ENCODE measurements around the gene SCRT2. TPM values are rescaled to one million over a fixed set of nuclear protein-coding genes. Genes with fewer than 3 reads are reported as not detected.

Gene SCRT2
- total RNA-seq, 1 experiment from 2014 or later, result not detected

- Histone ChIP-seq H3K9me3 (no peaks in the 10 kb centered on the region), H3K4me3 (ENCODE audit: low read depth, low read length) (no peak overlapping the region), H3K4me1 (no peaks in the 10 kb centered on the region), H3K36me3 (ENCODE audit: control insufficient read depth, insufficient read depth, low read length) (peaks cover 5% of the 10 kb centered on the region), H3K27me3 (replicated peaks; ENCODE audit: control insufficient read depth, insufficient read depth, low read length) (no peaks in the 10 kb centered on the region)
- BruUV-seq (replicated peaks), result no TSS peak
- Mint-ChIP-seq H3K36me3 (ENCODE audit: insufficient read depth, unreplicated experiment) (peaks cover 41% of the 10 kb centered on the region), H3K4me3 (ENCODE audit: unreplicated experiment) (no peak overlapping the region), H3K9me3 (ENCODE audit: unreplicated experiment) (no peaks in the 10 kb centered on the region), H3K27me3 (ENCODE audit: insufficient read depth, unreplicated experiment) (no peaks in the 10 kb centered on the region), H3K4me1 (ENCODE audit: low read depth, unreplicated experiment) (peaks cover under 1% of the 10 kb centered on the region), H3K27ac (ENCODE audit: unreplicated experiment) (no peak overlapping the region)
- intact Hi-C loops (cut with micrococcal nuclease; ENCODE audit: unreplicated experiment), result loop anchor here (5.0 kb wide), 1 partner anchor 294 kb away; no protein-coding TSS in a partner anchor
- ChIA-PET CTCF (interaction anchor here (0.6 to 3.2 kb wide), 22 partner anchors 9 to 234 kb away, joined by 3 to 46 read pairs (median 7); partner anchors contain the start of gene CSNK2A1), POLR2A (no interaction called here)
- no peak for TF ChIP-seq CTCF (IDR thresholded peaks at IDR 0.05; ENCODE audit: insufficient read depth in 1 of 2, low read depth in 1 of 2, low read length in 1 of 2, severe bottlenecking in 1 of 2, unreplicated experiment in 1 of 2)
- no peak for DNase-seq
Measured at GRCh38 chr20:646107-646867, 29.3 kb downstream of the SCRT2 start.

DNA sequence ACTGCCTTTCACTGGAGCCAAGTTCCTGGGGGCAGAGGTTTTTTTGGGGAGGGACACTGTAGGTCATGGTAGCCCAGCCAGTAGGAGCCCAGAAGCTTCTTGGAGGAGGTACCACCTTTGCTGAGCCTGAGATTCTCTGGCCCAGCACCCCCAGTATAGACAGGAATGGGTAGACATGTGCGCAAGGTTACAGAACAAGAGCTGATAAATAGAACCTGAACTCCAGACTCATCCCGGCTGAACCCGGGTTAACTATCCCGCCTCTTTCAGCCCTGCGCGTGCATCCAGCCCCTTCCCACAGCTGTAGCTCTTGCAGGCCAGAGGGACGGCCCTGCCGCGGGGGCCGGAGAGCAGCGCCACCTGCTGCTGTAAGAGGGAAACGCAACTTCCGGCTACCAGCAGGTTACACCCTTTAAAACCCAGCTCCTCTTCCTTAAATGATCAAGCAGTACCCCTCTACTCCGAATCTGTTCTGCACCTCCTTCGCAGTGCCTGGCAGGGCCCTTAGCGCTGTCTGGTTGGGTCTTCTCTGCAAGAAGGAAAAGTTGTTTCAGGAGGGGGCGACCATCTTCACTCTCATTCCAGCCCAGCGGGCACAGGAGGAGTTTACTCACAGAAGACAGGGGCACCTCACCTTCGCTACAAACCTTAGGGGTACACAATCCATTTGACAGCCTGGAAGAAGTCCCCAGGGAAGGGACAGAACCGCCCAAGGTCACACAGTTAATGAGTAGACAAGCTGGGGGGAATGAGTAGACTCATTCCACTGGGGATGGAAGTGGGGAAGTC, 30.1 kb downstream of the SCRT2 start:
- Histone ChIP-seq H3K4me1 (no peaks in the 10 kb centered on the region), H3K4me3 (ENCODE audit: low read depth, low read length) (no peak overlapping the region), H3K36me3 (ENCODE audit: control insufficient read depth, insufficient read depth, low read length) (peaks cover 5% of the 10 kb centered on the region), H3K9me3 (no peaks in the 10 kb centered on the region), H3K27me3 (replicated peaks; ENCODE audit: control insufficient read depth, insufficient read depth, low read length) (no peaks in the 10 kb centered on the region)
- POLR2A ChIA-PET, result no interaction called here
- H3K4me1 Mint-ChIP-seq (ENCODE audit: low read depth, unreplicated experiment), result no peaks in the 10 kb centered on the region
- BruUV-seq (replicated peaks), result no TSS peak
- H3K27me3 Mint-ChIP-seq (ENCODE audit: insufficient read depth, unreplicated experiment), result no peaks in the 10 kb centered on the region
- peaks cover 41% of the 10 kb centered on the region for H3K36me3 Mint-ChIP-seq (ENCODE audit: insufficient read depth, unreplicated experiment)
- TF ChIP-seq CTCF (IDR thresholded peaks at IDR 0.05; ENCODE audit: insufficient read depth in 1 of 2, low read depth in 1 of 2, low read length in 1 of 2, severe bottlenecking in 1 of 2, unreplicated experiment in 1 of 2), result peak; percentile 95 to 97
- CTCF ChIA-PET, result interaction anchor here (0.5 to 3.2 kb wide), 29 partner anchors 8 to 265 kb away, joined by 3 to 46 read pairs (median 5); partner anchors contain the start of genes CSNK2A1, SLC52A3 and TRIB3
- DNase-seq, result peak; percentile 78 to 89
- H3K27ac Mint-ChIP-seq (ENCODE audit: unreplicated experiment), result no peak overlapping the region
- intact Hi-C loops (cut with micrococcal nuclease; ENCODE audit: unreplicated experiment), result loop anchor here (1.0 to 5.0 kb wide), 4 partner anchors 42 to 293 kb away; no protein-coding TSS in a partner anchor
- H3K4me3 Mint-ChIP-seq (ENCODE audit: unreplicated experiment), result no peak overlapping the region
- no peaks in the 10 kb centered on the region for H3K9me3 Mint-ChIP-seq (ENCODE audit: unreplicated experiment)

GRCh38 chr20:644692-645317, 30.8 kb downstream of the SCRT2 start:
- Mint-ChIP-seq H3K9me3 (ENCODE audit: unreplicated experiment) (no peaks in the 10 kb centered on the region), H3K36me3 (ENCODE audit: insufficient read depth, unreplicated experiment) (peaks cover 36% of the 10 kb centered on the region), H3K27ac (ENCODE audit: unreplicated experiment) (no peak overlapping the region), H3K4me3 (ENCODE audit: unreplicated experiment) (no peak overlapping the region), H3K4me1 (ENCODE audit: low read depth, unreplicated experiment) (no peaks in the 10 kb centered on the region), H3K27me3 (ENCODE audit: insufficient read depth, unreplicated experiment) (peaks cover 5% of the 10 kb centered on the region)
- H3K36me3 ChIP-seq (ENCODE audit: control insufficient read depth, insufficient read depth, low read length), result peaks cover 5% of the 10 kb centered on the region
- no peak for TF ChIP-seq CTCF (IDR thresholded peaks at IDR 0.05; ENCODE audit: insufficient read depth in 1 of 2, low read depth in 1 of 2, low read length in 1 of 2, severe bottlenecking in 1 of 2, unreplicated experiment in 1 of 2)
- intact Hi-C loops (cut with micrococcal nuclease; ENCODE audit: unreplicated experiment), result loop anchor here (1.0 to 5.0 kb wide), 4 partner anchors 42 to 293 kb away; no protein-coding TSS in a partner anchor
- H3K4me1 ChIP-seq, result no peaks in the 10 kb centered on the region
- no peaks in the 10 kb centered on the region for H3K27me3 ChIP-seq (replicated peaks; ENCODE audit: control insufficient read depth, insufficient read depth, low read length)
- no peaks in the 10 kb centered on the region for H3K9me3 ChIP-seq
- H3K4me3 ChIP-seq (ENCODE audit: low read depth, low read length), result no peak overlapping the region
- no TSS peak for BruUV-seq (replicated peaks)
- CTCF ChIA-PET, result interaction anchor here (0.5 to 3.2 kb wide), 28 partner anchors 7 to 265 kb away, joined by 3 to 46 read pairs (median 5); partner anchors contain the start of genes CSNK2A1, SLC52A3 and TRIB3
- POLR2A ChIA-PET, result no interaction called here
- no peak for DNase-seq

All from Caco-2 (cell line).